Ishikawa (cell line): ENCODE results near the gene ACSL3.

Experiments
- CEBPB ChIP-seq: IDR thresholded peaks from 2 replicates; pipeline ENCODE4 v1.6.1; 2012
- CREB1 ChIP-seq: IDR thresholded peaks from 2 replicates; pipeline ENCODE4 v1.6.1; 2012; ENCODE audit warnings: low read depth
- EGR1 ChIP-seq: IDR thresholded peaks from 2 replicates; pipeline ENCODE4 v1.6.1; 2012
- EP300 ChIP-seq: IDR thresholded peaks from 2 replicates; pipeline ENCODE4 v1.6.1; 2012; ENCODE audit warnings: borderline replicate concordance
- FOXM1 ChIP-seq: IDR thresholded peaks from 2 replicates; pipeline ENCODE4 v1.6.1; 2012; ENCODE audit warnings: low read depth, borderline replicate concordance
- NFIC ChIP-seq: IDR thresholded peaks from 2 replicates; pipeline ENCODE4 v1.6.1; 2012
- RAD21 ChIP-seq: IDR thresholded peaks from 2 replicates; pipeline ENCODE4 v1.6.1; 2012; ENCODE audit warnings: low read depth
- TAF1 ChIP-seq: IDR thresholded peaks from 2 replicates; pipeline ENCODE4 v1.6.1; 2012; ENCODE audit warnings: low read depth, mild to moderate bottlenecking
- TCF12 ChIP-seq: IDR thresholded peaks from 2 replicates; pipeline ENCODE4 v1.6.1; 2012; ENCODE audit warnings: low read depth
- TEAD4 ChIP-seq: IDR thresholded peaks from 2 replicates; pipeline ENCODE4 v1.6.1; 2012
- YY1 ChIP-seq: IDR thresholded peaks from 2 replicates; pipeline ENCODE4 v1.6.1; 2012; ENCODE audit warnings: low read depth
- ZBTB7A ChIP-seq: IDR thresholded peaks from 2 replicates; pipeline ENCODE4 v1.6.1; 2012; ENCODE audit warnings: low read depth
- TF ChIP-seq, protein P1 (sequence below): IDR thresholded peaks from 2 replicates; pipeline ENCODE4 v1.6.1; 2012
- TF ChIP-seq, protein P2 (sequence below): IDR thresholded peaks from 2 replicates; pipeline ENCODE4 v1.6.1; 2012; ENCODE audit warnings: low read depth, mild to moderate bottlenecking
- TF ChIP-seq, protein P3 (sequence below): IDR thresholded peaks from 2 replicates; pipeline ENCODE4 v1.6.1; 2012

Gene ACSL3

DNA sequence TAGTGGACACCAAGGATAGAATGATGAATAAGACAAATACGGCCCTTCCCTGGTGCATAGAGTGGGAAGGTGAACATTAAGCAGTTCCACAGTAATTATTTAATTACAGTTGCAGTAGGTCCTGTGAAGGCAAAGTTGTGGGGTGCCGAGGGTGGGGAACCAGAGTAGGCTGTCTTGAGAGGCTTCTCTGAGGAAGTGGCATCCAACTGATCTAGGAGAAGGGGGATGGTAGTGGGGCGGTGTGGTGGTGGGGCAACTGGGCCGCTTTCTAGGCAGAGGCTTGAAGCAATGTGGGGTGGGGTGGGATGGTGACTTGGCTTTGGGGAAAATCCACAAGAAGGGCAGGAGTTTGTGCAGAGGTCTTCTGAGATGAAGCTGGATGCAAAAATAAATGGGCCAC lies 11.7 kb downstream of the ACSL3 start:
- TF ChIP-seq EP300 (no peak), ZBTB7A (no peak), TCF12 (no peak), FOXM1 (no peak), TEAD4 (no peak), CEBPB (no peak), TAF1 (no peak), YY1 (no peak), EGR1 (no peak), CREB1 (no peak), RAD21 (no peak), NFIC (no peak)
- TF ChIP-seq, protein P1, sequence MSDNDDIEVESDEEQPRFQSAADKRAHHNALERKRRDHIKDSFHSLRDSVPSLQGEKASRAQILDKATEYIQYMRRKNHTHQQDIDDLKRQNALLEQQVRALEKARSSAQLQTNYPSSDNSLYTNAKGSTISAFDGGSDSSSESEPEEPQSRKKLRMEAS, result no peak
- TF ChIP-seq, protein P2, sequence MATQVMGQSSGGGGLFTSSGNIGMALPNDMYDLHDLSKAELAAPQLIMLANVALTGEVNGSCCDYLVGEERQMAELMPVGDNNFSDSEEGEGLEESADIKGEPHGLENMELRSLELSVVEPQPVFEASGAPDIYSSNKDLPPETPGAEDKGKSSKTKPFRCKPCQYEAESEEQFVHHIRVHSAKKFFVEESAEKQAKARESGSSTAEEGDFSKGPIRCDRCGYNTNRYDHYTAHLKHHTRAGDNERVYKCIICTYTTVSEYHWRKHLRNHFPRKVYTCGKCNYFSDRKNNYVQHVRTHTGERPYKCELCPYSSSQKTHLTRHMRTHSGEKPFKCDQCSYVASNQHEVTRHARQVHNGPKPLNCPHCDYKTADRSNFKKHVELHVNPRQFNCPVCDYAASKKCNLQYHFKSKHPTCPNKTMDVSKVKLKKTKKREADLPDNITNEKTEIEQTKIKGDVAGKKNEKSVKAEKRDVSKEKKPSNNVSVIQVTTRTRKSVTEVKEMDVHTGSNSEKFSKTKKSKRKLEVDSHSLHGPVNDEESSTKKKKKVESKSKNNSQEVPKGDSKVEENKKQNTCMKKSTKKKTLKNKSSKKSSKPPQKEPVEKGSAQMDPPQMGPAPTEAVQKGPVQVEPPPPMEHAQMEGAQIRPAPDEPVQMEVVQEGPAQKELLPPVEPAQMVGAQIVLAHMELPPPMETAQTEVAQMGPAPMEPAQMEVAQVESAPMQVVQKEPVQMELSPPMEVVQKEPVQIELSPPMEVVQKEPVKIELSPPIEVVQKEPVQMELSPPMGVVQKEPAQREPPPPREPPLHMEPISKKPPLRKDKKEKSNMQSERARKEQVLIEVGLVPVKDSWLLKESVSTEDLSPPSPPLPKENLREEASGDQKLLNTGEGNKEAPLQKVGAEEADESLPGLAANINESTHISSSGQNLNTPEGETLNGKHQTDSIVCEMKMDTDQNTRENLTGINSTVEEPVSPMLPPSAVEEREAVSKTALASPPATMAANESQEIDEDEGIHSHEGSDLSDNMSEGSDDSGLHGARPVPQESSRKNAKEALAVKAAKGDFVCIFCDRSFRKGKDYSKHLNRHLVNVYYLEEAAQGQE, result no peak
- TF ChIP-seq, protein P3, sequence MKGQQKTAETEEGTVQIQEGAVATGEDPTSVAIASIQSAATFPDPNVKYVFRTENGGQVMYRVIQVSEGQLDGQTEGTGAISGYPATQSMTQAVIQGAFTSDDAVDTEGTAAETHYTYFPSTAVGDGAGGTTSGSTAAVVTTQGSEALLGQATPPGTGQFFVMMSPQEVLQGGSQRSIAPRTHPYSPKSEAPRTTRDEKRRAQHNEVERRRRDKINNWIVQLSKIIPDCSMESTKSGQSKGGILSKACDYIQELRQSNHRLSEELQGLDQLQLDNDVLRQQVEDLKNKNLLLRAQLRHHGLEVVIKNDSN, result no peak

DNA sequence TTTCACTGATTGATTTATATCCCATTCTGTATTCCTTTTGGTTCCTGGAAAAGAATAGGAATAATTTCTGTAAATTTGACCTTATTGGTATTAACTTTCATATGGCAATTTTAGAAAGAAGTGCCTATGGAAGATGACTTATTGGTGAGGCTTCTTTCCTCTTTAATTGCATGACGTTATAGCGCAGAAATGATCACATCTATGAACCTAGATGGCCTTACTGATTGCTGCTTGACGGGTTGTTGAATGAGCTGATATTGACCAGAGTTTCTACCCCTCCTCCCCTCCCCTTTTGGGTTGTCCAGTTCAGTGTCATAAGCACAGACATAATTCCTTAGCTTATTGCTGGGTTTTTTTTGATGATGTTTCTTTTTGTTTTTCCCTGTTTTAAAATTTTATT lies 14.6 kb downstream of the ACSL3 start:
- TF ChIP-seq, protein P3, result no peak
- TF ChIP-seq CREB1, result no peak
- no peak for TF ChIP-seq TCF12
- TF ChIP-seq EGR1, result no peak
- no peak for TF ChIP-seq ZBTB7A
- no peak for TF ChIP-seq RAD21
- no peak for TF ChIP-seq YY1
- TF ChIP-seq, protein P1, result no peak
- no peak for TF ChIP-seq CEBPB

DNA sequence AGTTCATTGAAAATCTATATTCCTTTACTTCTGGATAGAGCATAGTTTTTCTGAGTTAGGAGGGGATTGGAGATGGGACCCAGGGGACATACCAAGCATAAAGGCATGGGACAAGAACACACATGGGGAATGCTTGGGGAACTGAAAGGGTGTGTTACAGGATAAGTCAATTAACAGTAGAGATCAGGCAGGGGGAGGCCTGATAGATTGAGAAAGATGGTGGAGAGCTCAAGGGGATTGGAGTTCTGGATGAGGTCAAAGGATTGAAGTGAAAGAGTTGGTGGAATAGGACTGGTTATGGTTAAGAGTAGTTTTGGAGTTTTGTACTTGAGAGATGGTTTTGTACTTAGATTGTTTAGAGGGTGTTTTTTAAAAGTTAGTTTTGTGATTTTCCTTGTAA lies 16.1 kb downstream of the ACSL3 start:
- TF ChIP-seq TEAD4, result no peak
- TF ChIP-seq EGR1, result no peak
- no peak for TF ChIP-seq RAD21
- no peak for TF ChIP-seq EP300
- TF ChIP-seq, protein P2, result no peak
- TF ChIP-seq YY1, result no peak
- TF ChIP-seq, protein P1, result no peak
- TF ChIP-seq FOXM1, result no peak
- TF ChIP-seq CREB1, result no peak
- no peak for TF ChIP-seq CEBPB
- TF ChIP-seq NFIC, result no peak
- no peak for TF ChIP-seq TCF12
- TF ChIP-seq, protein P3, result no peak
- TF ChIP-seq TAF1, result no peak
- no peak for TF ChIP-seq ZBTB7A

DNA sequence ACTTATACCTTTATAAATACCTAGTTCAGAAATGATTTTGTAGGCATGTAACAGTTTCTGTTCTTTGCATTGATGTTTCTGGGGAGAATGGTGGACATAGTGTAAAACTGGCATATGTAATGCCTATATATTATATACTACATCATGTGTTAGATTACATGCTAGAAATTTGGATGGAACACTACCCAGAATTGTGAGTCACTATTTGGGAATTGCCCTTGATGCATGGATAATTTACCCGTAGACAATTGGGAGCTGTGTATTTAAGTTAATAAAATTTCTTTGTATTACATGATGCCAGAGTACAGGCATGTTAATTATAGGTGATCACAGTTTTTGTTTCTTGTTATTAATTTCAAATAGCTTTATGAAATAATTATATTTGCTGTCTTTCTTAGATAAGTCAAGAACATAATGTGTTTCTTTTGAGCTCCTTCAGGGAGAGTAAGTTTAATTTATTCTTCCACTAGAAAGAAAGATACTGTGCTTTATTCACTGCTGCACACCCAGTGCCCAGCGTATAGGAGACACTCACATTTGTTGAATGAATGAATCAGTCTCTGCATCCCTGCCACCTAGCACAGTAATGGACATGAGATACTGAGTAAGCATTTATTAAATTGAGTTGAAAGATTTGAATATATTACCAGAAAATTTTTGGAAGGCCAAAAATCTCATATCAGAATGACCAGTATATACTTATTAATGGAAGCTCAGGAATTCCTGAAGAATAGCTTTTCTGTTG lies 16.9 kb downstream of the ACSL3 start:
- TF ChIP-seq ZBTB7A (no peak), FOXM1 (no peak), TEAD4 (no peak), CEBPB (no peak), TCF12 (no peak), CREB1 (no peak), NFIC (no peak), TAF1 (no peak), RAD21 (no peak), YY1 (no peak), EP300 (no peak), EGR1 (no peak)
- TF ChIP-seq, protein P3, result no peak
- TF ChIP-seq, protein P1, result no peak
- TF ChIP-seq, protein P2, result no peak
